Measurements from ENCODE around the gene EWSR1. TPM values are rescaled to one million over a fixed set of nuclear protein-coding genes. Genes with fewer than 3 reads are reported as not detected.

Gene EWSR1
- total and polyA plus RNA-seq, 2 donors = 98.6 to 143 TPM

DNA sequence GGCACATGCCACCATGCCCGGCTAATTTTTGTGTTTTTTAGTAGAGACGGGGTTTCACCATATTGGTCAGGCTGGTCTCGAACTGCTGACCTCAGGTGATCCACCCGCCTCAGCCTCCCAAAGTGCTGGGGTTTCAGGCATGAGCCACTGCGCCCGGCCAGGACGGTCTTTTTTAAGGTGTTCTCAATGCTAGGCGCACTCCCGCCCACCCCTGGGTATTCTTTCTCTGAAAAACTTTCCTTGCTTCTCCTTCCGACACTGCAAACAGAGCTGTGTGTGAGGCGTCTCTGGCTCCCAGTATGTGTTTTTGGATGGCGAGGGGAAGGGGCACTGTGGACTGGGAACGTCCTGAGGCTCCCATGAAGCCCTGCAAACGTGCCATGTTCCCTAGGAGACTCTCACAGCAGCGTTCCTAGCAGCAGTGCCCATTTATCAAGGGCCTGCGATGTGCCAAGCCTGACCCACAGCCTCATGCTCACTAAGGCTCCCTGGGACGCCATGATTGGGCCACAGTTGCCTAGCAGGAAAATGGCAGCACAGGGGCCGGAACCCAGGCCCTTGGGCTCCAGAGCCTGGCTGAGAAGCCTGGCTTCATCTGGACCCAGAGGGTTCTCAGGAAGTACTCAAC lies 49.9 kb downstream of the EWSR1 start:
- DNase-seq (ENCODE audit: extremely low spot score) = no peak
- WGBS = 92% methylated on average over 18 of the region's 18 CpGs

DNA sequence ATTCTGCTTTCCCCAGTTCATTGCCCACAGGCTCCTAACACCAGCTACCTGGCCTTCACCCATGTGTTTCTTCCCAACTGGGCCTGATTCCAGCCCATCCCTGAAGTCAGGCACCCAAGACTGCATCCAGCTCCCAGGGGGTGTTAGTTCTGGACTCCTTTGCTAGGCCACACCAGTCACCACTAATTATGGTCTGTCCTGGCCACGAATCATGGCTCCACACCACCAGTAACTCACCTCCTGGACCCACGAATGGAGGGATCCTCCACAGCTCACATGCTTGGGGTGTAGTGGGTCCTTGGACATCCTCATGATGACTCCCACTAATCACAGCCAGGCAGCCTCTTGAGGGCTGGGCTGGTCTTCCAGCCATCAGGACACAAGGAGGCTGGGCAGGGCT lies 51.0 kb downstream of the EWSR1 start:
- WGBS = 89% methylated on average over 2 of the region's 2 CpGs
- Histone ChIP-seq H3K36me3 (ENCODE audit: insufficient read depth) (no peaks in the 10 kb centered on the region), H3K4me3 (ENCODE audit: low read depth, low read length) (no peak overlapping the region), H3K4me1 (ENCODE audit: insufficient read depth) (no peaks in the 10 kb centered on the region), H3K27ac (ENCODE audit: low read depth) (no peak overlapping the region)
- DNase-seq (ENCODE audit: extremely low spot score) = no peak

More for the DNA sequence above, 49.9 kb downstream of the EWSR1 start:
- Histone ChIP-seq H3K27ac (ENCODE audit: low read depth) (no peak overlapping the region), H3K4me3 (ENCODE audit: low read depth, low read length) (no peak overlapping the region), H3K36me3 (ENCODE audit: insufficient read depth) (no peaks in the 10 kb centered on the region), H3K4me1 (ENCODE audit: insufficient read depth) (no peaks in the 10 kb centered on the region)

- Histone ChIP-seq H3K36me3 (ENCODE audit: insufficient read depth) (no peaks in the 10 kb centered on the region), H3K27ac (ENCODE audit: low read depth) (no peak overlapping the region), H3K4me3 (ENCODE audit: low read depth, low read length) (no peak overlapping the region), H3K4me1 (ENCODE audit: insufficient read depth) (no peaks in the 10 kb centered on the region)
- WGBS = 70% methylated on average over 1 of the region's 1 CpG
- DNase-seq (ENCODE audit: extremely low spot score) = no peak
These were observed 52.5 kb downstream of the EWSR1 start for GRCh38 chr22:29320546-29320945.

GRCh38 chr22:29323641-29324040 lies 55.6 kb downstream of the EWSR1 start:
- Histone ChIP-seq H3K4me1 (ENCODE audit: insufficient read depth) (no peaks in the 10 kb centered on the region), H3K36me3 (ENCODE audit: insufficient read depth) (peaks cover 7% of the 10 kb centered on the region), H3K4me3 (ENCODE audit: low read depth, low read length) (no peak overlapping the region), H3K27ac (ENCODE audit: low read depth) (no peak overlapping the region)
- no peak for DNase-seq (ENCODE audit: extremely low spot score)

- H3K27ac ChIP-seq (ENCODE audit: low read depth) = no peak overlapping the region
- no peak for DNase-seq (ENCODE audit: extremely low spot score)
- no peaks in the 10 kb centered on the region for H3K4me1 ChIP-seq (ENCODE audit: insufficient read depth)
- no peak overlapping the region for H3K4me3 ChIP-seq (ENCODE audit: low read depth, low read length)
- peaks cover 7% of the 10 kb centered on the region for H3K36me3 ChIP-seq (ENCODE audit: insufficient read depth)
- WGBS = 83% methylated on average over 8 of the region's 8 CpGs
These were observed 57.3 kb downstream of the EWSR1 start for GRCh38 chr22:29325356-29325755.

DNA sequence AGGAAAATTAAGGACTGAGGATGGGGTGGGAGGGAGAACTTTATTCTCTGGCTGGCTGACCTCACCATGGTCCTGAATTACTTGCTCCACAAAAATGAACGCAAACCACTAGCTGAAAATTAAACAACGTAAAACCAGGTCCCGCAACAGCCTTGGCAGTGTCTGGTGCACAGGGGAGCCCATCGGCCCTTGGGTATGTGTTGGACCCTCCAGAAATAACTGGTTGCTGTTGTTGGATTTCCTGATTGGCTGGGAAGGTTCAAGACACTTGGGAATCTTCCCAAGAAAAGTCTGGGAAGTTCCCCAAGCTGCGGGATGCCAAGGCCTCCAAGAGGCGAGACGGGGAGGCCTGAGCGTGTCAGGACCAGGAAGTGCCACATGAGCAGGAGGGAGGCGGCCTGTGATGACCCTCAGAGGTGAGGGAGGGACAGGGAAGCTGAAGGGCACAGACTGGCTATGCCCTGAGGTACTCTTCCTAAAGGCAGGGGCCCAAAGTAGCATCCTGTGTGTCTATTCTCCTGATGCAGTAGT lies 57.8 kb downstream of the EWSR1 start:
- Histone ChIP-seq H3K27ac (ENCODE audit: low read depth) (no peak overlapping the region), H3K4me1 (ENCODE audit: insufficient read depth) (no peaks in the 10 kb centered on the region), H3K36me3 (ENCODE audit: insufficient read depth) (peaks cover 7% of the 10 kb centered on the region), H3K4me3 (ENCODE audit: low read depth, low read length) (no peak overlapping the region)
- WGBS = 44% methylated on average over 9 of the region's 9 CpGs
- DNase-seq (ENCODE audit: extremely low spot score) = no peak

- 94% methylated on average over 10 of the region's 10 CpGs for WGBS
These were observed 58.4 kb downstream of the EWSR1 start for GRCh38 chr22:29326481-29326880.

DNA sequence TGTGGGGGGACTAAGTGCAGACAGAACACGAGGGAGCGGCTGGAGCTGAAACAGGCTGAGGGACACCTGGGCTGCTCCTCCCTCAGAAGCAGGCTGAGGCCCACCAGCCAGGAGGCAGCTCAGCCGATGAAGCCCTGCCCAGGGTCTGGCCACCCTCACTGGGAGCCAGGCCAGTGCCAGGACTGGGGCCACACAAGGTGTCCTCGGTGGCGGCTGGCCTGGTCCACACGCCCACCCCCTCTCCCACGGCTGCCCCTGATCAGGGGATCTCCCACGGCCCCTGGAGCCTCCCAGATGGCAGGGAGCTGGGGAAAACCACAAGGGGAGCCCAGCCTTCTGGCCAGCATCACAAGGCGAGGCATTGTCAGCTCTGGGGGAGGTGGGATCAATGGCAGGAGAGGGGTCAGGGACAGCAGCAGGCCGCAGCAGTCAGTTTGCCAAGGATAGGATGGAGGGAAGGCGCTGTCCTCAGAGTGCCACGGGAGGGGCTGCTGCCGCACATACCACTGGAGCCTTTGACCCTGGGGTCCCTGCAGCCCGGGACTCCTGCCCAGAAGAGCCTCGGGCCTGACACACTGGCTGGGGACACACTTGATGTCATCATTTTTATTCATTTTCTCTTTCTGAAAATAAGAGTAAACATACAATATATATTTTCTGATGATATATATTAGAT lies 59.2 kb downstream of the EWSR1 start:
- DNase-seq (ENCODE audit: extremely low spot score) = no peak
- Histone ChIP-seq H3K4me1 (ENCODE audit: insufficient read depth) (no peaks in the 10 kb centered on the region), H3K4me3 (ENCODE audit: low read depth, low read length) (no peak overlapping the region), H3K27ac (ENCODE audit: low read depth) (no peak overlapping the region), H3K36me3 (ENCODE audit: insufficient read depth) (peaks cover 7% of the 10 kb centered on the region)
- WGBS = 83% methylated on average over 15 of the region's 15 CpGs

More at GRCh38 chr22:29326481-29326880, 58.4 kb downstream of the EWSR1 start:
- no peak for DNase-seq (ENCODE audit: extremely low spot score)
- no peak overlapping the region for H3K27ac ChIP-seq (ENCODE audit: low read depth)
- peaks cover 7% of the 10 kb centered on the region for H3K36me3 ChIP-seq (ENCODE audit: insufficient read depth)
- H3K4me3 ChIP-seq (ENCODE audit: low read depth, low read length) = no peak overlapping the region
- no peaks in the 10 kb centered on the region for H3K4me1 ChIP-seq (ENCODE audit: insufficient read depth)

GRCh38 chr22:29328055-29328454 lies 60.0 kb downstream of the EWSR1 start:
- Histone ChIP-seq H3K4me1 (ENCODE audit: insufficient read depth) (no peaks in the 10 kb centered on the region), H3K36me3 (ENCODE audit: insufficient read depth) (peaks cover 8% of the 10 kb centered on the region)
- WGBS = 92% methylated on average over 5 of the region's 5 CpGs

GRCh38 chr22:29328566-29329500 lies 60.8 kb downstream of the EWSR1 start:
- 87% methylated on average over 34 of the region's 34 CpGs for WGBS
- Histone ChIP-seq H3K36me3 (ENCODE audit: insufficient read depth) (peaks cover 11% of the 10 kb centered on the region), H3K27ac (ENCODE audit: low read depth) (no peak overlapping the region), H3K4me1 (ENCODE audit: insufficient read depth) (no peaks in the 10 kb centered on the region), H3K4me3 (ENCODE audit: low read depth, low read length) (no peak overlapping the region)
- DNase-seq (ENCODE audit: extremely low spot score) = no peak

More at GRCh38 chr22:29328055-29328454, 60.0 kb downstream of the EWSR1 start:
- no peak overlapping the region for H3K27ac ChIP-seq (ENCODE audit: low read depth)
- H3K4me3 ChIP-seq (ENCODE audit: low read depth, low read length) = no peak overlapping the region
- no peak for DNase-seq (ENCODE audit: extremely low spot score)

GRCh38 chr22:29329581-29329980 lies 61.5 kb downstream of the EWSR1 start:
- no peak for DNase-seq (ENCODE audit: extremely low spot score)
- Histone ChIP-seq H3K36me3 (ENCODE audit: insufficient read depth) (peaks cover 13% of the 10 kb centered on the region), H3K27ac (ENCODE audit: low read depth) (no peak overlapping the region), H3K4me1 (ENCODE audit: insufficient read depth) (no peaks in the 10 kb centered on the region), H3K4me3 (ENCODE audit: low read depth, low read length) (no peak overlapping the region)
- 90% methylated on average over 11 of the region's 11 CpGs for WGBS

DNA sequence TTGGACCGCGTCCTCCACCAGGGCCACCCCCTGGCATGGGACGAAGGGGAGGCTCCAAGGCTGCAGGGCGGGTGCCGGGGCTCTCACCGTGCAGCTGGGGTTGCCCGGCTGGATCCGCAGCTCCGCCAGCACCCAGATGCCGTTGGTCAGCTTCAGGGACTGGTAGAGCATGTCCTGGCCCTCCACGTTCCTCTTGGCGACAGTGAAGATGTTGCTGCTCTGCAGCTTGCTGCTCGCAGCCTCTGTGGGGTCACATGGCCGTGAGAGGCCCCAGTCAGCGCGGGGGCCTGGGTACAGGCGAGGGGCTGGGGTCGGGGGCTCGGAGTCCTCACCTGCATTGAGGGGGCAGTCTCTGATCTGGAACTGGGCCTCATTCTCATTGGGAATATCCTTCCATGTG lies 62.2 kb downstream of the EWSR1 start:
- WGBS = 80% methylated on average over 19 of the region's 19 CpGs
- Histone ChIP-seq H3K4me3 (ENCODE audit: low read depth, low read length) (no peak overlapping the region), H3K4me1 (ENCODE audit: insufficient read depth) (no peaks in the 10 kb centered on the region), H3K36me3 (ENCODE audit: insufficient read depth) (peaks cover 13% of the 10 kb centered on the region), H3K27ac (ENCODE audit: low read depth) (no peak overlapping the region)
- DNase-seq (ENCODE audit: extremely low spot score) = no peak

DNA sequence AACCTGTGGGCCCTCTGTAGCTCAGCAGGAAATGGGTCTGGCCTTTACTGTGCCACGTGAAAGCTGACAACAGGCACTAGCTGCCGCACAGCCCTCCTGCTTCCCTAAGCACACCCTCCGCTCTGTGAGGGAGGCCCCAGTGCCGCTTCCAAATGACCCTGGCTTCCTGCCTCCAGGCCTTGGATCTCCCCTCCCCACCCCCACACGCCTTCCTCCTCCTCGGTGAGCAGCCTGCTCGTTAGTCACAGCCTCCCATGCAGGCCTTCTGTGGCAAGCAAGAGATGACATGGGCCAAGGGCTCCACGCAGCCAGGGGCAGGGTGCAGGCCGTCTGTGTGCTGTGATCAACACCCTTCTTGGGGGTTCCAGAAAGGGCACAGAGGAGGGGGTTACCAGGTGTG lies 62.7 kb downstream of the EWSR1 start:
- H3K36me3 ChIP-seq (ENCODE audit: insufficient read depth) = peaks cover 13% of the 10 kb centered on the region
- no peaks in the 10 kb centered on the region for H3K4me1 ChIP-seq (ENCODE audit: insufficient read depth)
- DNase-seq (ENCODE audit: extremely low spot score) = no peak
- WGBS = 46% methylated on average over 9 of the region's 9 CpGs
- no peak overlapping the region for H3K4me3 ChIP-seq (ENCODE audit: low read depth, low read length)
- H3K27ac ChIP-seq (ENCODE audit: low read depth) = no peak overlapping the region

All from urinary bladder (tissue), 4 donors.